Activated CD4-positive, alpha-beta T cell treated with anti-CD3 and anti-CD28 coated beads, Interleukin-2, amount 50 U/mL, for 1 hour (primary cell): ENCODE measurements around the gene CBX2.

Experiments
- DNase-seq: peaks from one replicate; pipeline ENCODE4 v3.0.0-alpha.2; 2020

The CBX2 gene

DNA sequence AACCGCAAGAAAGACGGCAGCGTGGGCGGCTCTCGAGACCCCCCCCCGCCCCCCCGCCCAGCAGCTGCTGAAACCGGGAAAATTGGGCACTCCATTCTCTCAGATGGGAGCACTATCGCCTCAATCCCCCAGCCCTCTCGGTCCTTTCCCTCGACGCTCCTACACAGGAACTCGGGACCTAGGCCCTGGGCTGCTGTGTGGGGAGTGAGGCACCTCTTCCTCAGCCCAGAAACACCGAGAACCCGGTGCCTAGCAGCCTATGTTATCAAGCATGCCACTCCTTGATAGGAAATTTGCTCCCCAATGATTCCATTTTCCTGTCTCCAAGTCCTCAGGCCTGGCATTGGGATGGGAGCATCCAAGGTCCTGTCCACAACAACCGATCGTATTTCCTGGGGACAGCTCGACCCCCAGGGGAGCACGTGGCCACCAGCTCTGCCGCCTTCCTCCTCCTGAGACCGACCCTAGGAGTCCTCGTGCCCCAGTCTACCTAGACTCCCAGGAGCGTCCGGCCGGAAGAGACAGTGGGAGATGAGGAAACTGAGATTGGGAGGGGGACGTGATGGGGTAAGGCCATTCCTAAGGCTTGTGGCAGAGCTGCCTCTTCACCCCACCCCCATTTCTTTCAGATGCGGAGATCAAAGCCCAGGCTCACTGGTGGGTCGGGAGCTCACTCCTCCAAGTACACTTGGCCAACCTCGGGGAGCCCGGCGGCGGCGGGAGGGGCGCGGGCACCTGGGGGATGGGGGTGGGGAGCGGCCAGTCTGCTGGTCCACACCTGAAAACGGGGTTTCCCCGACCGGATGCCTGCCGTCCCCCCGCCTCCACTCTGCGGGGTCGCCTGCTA, 36.4 kb downstream of the CBX2 start:
- no peak for DNase-seq

DNA sequence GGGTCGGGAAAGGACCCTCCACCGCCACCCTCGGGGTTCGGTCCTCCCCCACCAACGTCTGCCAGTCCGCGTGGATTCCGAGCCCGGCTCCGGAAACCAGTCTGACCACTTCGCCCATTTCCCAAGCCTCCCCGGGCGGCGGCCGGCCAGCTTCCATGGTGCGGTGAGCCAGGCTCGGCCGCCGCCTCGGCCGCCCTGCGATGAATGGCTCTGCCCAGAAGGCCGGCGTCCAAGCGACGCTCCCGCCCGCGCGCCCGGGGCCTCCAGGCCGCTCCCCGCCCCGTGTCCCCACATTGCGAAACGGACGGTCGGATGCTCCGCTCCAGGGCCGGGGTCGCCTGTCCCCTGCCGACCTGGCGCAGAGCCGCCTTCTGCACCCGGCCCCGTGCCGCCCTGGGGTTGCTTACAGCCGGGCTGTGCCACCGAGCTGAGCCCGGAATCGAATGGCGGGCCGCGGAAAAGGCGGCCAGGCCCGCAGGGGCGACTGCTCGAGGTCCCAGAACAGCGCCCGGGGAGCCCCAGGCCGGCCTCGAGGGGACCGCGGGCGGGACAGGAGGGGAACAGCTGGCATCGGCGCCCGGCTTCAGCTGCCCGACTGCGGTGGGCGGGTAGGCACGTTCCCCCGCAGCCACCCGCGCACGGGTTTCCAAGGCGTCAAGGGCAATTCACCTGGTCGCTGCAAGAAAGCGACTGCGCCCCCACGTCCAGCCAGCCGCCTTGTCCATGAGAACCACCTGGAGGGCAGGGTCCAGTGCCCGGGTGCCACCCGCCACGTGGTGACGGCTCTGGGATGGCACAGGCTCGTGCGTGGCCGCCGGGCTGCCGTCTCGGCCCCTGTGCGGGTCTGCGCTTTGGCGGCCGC, 37.3 kb downstream of the CBX2 start:
- DNase-seq, result no peak

DNA sequence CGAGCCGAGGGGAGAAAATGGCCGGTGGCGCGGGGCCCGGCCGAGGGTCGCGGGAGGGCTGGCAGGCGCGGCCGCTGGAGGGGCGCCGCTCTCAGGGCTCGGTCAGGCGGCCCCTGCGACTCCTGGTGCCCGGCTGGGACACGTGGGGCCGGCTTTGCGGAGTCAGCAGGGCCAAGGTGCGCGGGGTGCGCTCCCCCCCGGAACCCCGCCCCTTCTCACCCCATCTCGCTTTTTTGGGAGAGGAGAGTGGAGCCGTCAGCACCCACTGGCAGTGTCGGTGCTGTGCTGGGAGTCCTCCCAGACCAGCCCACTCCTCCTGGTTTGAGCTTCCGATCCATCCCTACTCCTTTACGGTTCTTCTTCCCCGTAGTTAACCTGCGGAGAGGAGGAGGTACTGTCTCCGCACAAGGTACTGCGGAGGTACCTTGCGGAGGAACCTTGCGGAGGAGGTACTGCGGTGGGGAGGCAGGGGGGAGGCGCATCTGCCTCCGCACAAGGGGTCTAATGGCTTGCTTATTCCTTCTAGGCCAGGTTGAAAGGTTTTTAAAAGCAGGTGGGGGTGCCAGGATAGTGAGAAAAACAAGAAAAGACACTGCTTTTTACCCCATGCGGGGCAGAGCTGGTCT, 38.0 kb downstream of the CBX2 start:
- no peak for DNase-seq

DNA sequence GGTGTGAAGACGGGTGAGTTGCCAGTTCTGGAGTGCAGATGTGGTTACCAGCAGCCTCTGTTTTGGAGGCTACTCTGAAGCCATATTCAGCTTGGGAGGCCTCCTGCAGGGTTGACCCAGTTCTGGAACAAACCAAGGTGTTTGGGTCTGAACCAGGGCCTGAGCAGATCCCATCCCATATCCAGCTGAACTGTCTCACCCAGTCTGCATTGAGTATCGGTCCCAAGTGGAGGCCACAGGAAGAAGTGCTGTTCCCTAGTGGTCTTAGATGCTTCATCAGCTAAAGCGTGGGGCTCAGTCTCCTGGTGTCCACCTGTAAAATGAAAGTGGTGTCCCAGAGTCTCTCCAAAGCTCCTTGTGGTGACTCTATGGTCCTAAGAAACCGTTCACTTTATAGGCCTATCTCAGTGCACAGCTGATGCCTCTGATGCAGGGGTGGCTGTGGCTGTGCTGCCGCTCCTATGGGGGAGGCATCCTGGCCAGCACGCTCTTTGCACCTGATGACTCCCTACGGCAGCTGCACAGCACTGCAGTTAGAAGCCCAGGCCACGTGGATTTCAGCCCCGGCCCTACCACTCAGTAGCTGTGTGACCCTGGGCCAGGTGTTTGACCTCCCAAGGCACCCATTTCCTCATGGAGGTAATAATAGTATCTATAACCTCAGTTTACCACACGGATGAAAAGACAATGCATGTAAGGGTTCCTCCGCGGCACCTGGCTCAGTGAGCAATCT, 40.2 kb downstream of the CBX2 start:
- DNase-seq, result no peak

GRCh38 chr17:79819085-79819484, 41.1 kb downstream of the CBX2 start:
- DNase-seq, result no peak

DNA sequence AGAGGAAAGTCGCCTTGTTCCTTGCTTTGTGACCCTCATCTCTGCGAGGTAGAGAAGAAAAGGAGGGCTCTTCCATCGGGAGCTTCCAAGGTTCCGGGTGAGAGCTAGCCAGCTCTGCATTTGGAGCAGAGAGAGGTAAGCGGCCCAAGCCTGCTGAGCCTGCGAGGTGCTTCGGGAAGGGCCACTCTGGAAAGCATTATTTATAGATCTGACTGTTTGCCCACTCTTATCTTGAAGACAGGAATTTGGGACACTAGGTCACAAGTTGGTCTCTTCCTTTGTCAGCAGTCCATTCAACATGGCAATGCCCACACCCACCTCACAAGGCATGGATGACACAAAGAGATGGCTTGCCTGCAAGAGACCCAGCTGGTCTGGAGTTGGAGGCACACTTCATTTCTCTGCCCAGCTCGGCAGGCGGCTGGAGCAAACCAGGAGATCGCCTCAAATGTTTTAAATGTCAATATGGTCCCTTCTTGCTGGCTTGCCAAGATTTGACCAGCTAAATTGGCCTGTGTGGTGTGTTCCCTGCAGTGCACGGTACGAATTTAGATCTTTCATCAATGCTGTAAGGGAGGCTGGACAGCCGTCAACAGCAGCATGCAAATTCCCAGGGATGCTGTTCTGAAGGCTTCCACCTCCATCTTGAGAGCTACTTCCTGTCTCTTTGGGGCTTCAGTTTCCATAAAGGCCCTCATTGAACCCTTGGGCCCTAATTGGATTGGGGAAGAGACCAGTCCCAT, 41.8 kb downstream of the CBX2 start:
- DNase-seq, result no peak

DNA sequence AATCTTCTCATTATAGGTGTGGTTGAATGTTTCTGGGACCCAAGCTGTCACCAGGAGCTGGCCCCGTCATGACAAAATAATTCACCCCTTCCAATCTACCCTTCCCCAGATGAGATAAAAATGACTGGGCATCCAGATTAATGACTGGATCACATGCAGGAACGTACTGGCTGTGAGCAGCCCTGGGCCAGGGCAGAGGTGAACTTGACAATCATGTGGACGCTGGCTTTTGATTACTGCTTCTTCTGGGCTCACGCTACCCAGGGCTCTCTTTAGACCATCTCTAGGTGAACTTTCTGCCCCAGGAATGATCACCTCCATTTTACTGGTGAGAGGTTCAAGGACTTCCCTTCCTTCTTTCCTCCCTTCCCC, 43.0 kb downstream of the CBX2 start:
- DNase-seq, result no peak

DNA sequence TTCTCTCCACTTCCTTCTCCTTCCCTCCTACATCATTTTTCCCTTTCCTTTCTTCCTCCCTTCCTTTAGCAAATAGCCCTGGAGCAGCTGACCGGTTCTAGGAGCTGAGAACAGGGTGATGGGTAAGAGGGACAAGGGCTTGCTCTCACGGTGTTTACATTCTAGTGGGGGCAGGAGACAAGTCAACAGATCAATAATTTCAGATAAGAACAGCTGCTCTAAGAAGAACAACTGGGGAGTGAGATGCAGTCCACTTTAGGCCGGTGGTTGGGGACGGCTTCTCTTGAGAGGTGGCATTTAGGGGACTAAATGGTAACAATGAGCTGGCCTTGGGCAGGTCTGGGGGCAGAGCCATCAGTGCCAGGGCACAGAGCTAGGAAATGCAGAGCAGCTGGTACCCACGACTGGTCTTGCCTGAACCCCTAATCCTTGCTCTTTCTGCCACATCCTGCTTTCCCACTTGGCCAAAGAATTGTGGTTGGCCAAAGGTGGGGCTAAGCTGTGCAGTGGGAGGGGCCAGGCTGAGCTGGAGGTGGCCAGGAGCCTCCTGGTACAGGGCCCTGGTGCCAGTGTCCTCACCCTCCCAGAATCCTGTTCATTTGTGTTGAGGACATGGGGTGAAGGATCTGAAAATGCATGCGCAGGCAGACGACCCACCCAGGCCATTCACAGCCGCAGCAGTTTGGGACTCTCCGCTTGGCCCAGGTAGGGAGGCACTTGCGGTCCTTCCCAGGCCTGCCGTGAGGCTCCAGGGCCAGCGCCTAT, 43.6 kb downstream of the CBX2 start:
- no peak for DNase-seq

GRCh38 chr17:79822583-79823124, 44.7 kb downstream of the CBX2 start:
- DNase-seq, result no peak

DNA sequence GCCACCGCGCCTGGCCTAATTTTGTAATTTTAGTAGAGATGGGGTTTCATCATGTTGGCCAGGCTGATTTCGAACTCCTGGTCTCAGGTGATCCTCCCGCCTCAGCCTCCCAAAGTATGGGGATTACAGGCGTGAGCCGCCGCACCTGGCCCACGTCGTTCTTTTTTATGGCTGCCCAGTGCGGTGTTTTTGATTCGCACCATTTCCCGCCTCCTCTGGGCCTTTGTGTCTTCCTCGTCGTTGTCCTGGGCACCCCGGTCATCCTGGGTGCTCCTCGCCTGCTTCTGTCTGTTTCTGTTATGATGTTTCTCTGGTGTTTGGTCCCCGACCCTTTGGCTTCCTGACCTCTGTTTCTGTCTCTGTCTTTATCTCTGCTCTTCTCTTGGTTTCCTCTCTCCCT, 46.3 kb downstream of the CBX2 start:
- no peak for DNase-seq

DNA sequence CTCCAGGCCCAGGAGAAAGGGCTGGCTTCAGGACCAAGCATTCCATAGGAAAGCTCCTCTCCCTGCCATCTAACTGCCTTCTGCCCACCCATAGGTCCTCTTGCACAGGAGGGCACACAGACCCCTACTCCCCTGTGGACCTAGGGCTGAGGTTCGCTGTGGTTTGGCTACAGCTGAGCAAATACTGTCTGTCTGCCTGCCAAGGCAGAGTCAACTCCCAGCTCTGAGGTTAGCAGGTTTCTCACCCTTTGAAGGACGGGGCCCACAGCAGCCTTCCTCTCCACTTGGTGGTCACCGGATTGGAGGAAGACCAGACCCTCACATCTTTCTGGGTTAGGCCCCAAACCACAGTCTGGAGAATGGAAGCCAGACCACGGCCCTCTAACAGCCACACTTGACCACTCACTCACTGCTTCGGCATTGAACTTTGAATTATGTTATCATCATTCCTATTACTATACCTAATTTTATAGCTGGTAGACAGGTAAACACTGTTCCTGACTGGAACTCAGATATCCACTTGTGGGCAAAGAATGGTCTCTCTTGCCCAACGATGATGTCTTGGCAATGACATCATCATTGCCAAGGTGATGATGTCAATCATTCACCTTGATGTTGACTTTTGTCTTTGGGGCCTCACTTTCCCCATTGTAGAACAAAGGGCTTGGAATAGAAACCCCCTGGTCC, 47.1 kb downstream of the CBX2 start:
- DNase-seq, result no peak

DNA sequence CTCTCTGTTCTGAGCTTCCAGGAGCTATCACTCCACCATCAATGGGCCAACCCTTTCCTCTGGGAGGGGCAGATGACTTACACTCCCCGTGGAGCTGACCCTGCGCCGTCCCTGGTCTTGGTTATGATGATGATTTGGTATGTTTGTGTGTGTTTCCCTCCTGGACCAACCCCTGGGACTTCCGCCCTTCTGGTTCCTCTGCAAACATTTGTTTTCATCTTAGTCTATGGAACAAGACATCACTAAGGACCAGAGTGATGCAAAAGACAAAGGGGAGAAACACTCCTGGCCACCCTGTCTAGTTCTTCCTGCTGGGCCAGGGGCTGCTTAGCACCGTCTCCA, 47.6 kb downstream of the CBX2 start:
- DNase-seq, result no peak

- no peak for DNase-seq
Observed at GRCh38 chr17:79826204-79826680, 48.3 kb downstream of the CBX2 start.

DNA sequence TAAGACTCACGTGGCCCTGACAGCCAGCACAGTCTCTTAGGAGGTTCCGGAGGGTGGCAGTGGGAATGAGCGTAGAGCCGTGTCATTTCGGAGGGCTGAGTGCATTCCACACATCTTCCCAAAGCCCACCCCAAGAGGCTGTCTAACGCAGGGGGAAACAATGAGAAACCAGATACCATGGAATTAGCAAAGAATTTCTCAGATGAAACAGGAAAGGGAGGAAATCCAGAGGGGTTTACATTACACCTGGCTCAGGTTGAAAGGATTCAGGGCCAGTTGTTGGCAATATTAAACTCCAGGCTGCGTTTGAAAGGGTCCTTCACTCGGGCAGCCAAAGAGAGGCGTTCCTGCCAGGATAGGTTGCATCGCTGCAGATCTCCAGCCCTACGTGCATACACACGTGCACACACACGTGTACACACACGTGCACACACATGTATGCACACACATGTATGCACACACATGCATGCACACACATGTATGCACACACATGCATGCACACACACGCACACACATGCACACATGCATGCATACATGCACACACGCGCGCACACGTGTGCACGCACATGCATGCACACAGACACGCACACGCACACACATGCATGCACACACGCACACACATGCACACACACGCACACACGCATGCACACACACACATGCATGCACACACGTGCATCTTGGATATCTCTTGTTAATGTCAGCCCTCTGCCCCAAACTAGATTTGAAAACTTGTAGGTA, 49.1 kb downstream of the CBX2 start:
- no peak for DNase-seq

GRCh38 chr17:79829004-79829403, 51.1 kb downstream of the CBX2 start:
- no peak for DNase-seq

DNA sequence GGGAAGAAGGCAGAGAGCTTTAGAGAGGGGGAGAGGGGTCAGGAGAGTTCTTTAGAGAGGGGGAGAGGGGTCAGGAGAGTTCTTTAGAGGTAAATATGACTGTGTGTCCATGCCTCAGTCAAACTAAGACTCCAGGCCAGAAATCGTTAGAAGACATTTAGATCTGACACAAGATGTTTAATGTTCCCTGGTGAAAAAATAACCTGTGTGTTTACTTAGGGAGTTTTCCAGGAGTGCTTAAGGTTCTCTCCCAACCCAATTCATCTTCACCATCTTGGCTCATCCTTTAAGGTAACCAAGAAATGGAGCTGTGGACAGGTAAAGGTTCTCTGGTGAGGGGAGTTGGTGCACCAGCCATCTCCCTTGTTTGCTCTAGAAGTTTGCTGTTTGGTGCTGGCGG, 51.5 kb downstream of the CBX2 start:
- DNase-seq, result no peak

- DNase-seq, result no peak
Observed at GRCh38 chr17:79830303-79830702, 52.4 kb downstream of the CBX2 start.

- DNase-seq, result no peak
Observed at GRCh38 chr17:79830763-79831264, 52.9 kb downstream of the CBX2 start.
